H1 (cell line): ENCODE results near the gene FAT1. TPM values are rescaled to one million over a fixed set of nuclear protein-coding genes. Genes with fewer than 3 reads are reported as not detected.

Experiments
- CTCF ChIA-PET: fragments of 300-600 bp; sonication (Branson Sonifier 250); formaldehyde crosslinking; loops from one replicate; lab custom pipeline; 2021; ENCODE audit not compliant: partially characterized antibody; lab: Charles Lee
- POLR2A ChIA-PET: fragments of 300-600 bp; sonication (Branson Sonifier 250); formaldehyde crosslinking; loops from one replicate; lab custom pipeline; 2021; ENCODE audit warnings: inconsistent platforms; ENCODE audit not compliant: partially characterized antibody; lab: Charles Lee
- DNase-seq, 2 experiments: peaks; one replicate each; pipeline versions ENCODE4 v3.0.0 to v3.0.0-alpha.2; 2010 to 2022; ENCODE audit warnings: low spot score in 2 of 2, low read depth in 1 of 2, mixed read lengths in 1 of 2
- FAIRE-seq: peaks from 2 replicates; lab custom pipeline; 2011; peaks lifted over from hg19 to GRCh38; lab: Jason Lieb, UNC
- H2AFZ ChIP-seq: 2 replicates; pipeline ENCODE4 v1.8.1; 2012; ENCODE audit warnings: low read length, inconsistent platforms
- H2AK5ac ChIP-seq: 2 replicates; pipeline ENCODE4 v1.6.1; 2013; ENCODE audit warnings: low read depth, low read length
- H2BK120ac ChIP-seq: replicated peaks from 2 replicates; pipeline ENCODE3; 2013; ENCODE audit warnings: low read depth, low read length, inconsistent platforms
- H2BK12ac ChIP-seq: 2 replicates; pipeline ENCODE4 v1.6.1; 2013; ENCODE audit warnings: low read depth, low read length
- H2BK15ac ChIP-seq: 2 replicates; pipeline ENCODE4 v1.6.1; 2013; ENCODE audit warnings: low read length
- H2BK20ac ChIP-seq: 2 replicates; pipeline ENCODE4 v1.6.1; 2013; ENCODE audit warnings: low read length
- H2BK5ac ChIP-seq: 2 replicates; pipeline ENCODE4 v1.6.1; 2013; ENCODE audit warnings: low read depth, low read length
- H3K14ac ChIP-seq: 2 replicates; pipeline ENCODE4 v1.6.1; 2013; ENCODE audit warnings: inconsistent platforms; ENCODE audit not compliant: insufficient read length
- H3K18ac ChIP-seq: 2 replicates; pipeline ENCODE4 v1.6.1; 2013; ENCODE audit warnings: low read length; ENCODE audit errors: extremely low read depth
- H3K23ac ChIP-seq: 2 replicates; pipeline ENCODE4 v1.6.1; 2013; ENCODE audit warnings: inconsistent platforms; ENCODE audit not compliant: insufficient read length
- H3K23me2 ChIP-seq: 2 replicates; pipeline ENCODE4 v1.6.1; 2013; ENCODE audit warnings: low read depth, low read length
- H3K27ac ChIP-seq: 2 replicates; pipeline ENCODE4 v1.6.1; 2011; ENCODE audit warnings: low read depth, low read length, inconsistent platforms
- H3K27me3 ChIP-seq, 4 experiments: replicated peaks in 1 of 4; 1 replicate in 1 of 4; 2 replicates in 3 of 4; pipeline versions ENCODE4 v1.6.1 to v1.8.1; 2011 to 2013; ENCODE audit warnings: low read length in 3 of 4, mild to moderate bottlenecking in 3 of 4, inconsistent platforms in 2 of 4, mixed read lengths in 2 of 4, moderate library complexity in 1 of 4; ENCODE audit not compliant: control insufficient read depth in 3 of 4, insufficient read depth in 3 of 4; ENCODE audit errors: extremely low read depth in 1 of 4
- H3K36me3 ChIP-seq, 4 experiments: 2 replicates each; pipeline versions ENCODE4 v1.6.1 to v1.8.1; 2011 to 2013; ENCODE audit warnings: mild to moderate bottlenecking in 4 of 4, low read length in 3 of 4, moderate library complexity in 2 of 4, control low read depth in 1 of 4, inconsistent platforms in 1 of 4; ENCODE audit not compliant: insufficient read depth in 4 of 4, control insufficient read depth in 2 of 4
- H3K4ac ChIP-seq: replicated peaks from 2 replicates; pipeline ENCODE3; 2013; ENCODE audit warnings: low read length, low read depth, mixed read lengths, inconsistent platforms; ENCODE audit not compliant: insufficient read length
- H3K4me1 ChIP-seq, 4 experiments: replicated peaks in 1 of 4; 1 replicate in 1 of 4; 2 replicates in 3 of 4; pipeline versions ENCODE4 v1.6.1 to v1.8.1; 2011 to 2013; ENCODE audit warnings: low read length in 3 of 4, inconsistent platforms in 2 of 4, mixed read lengths in 1 of 4; ENCODE audit not compliant: insufficient read depth in 4 of 4, control insufficient read depth in 3 of 4
- H3K4me2 ChIP-seq, 2 experiments: 2 replicates each; pipeline versions ENCODE4 v1.6.1 to v1.8.1; 2011 to 2013; ENCODE audit warnings: low read depth in 2 of 2, low read length in 2 of 2, control low read depth in 1 of 2, inconsistent platforms in 1 of 2, mild to moderate bottlenecking in 1 of 2; ENCODE audit not compliant: insufficient read depth in 1 of 2
- H3K4me3 ChIP-seq, 4 experiments: fragments of 200-600, 300-600 bp in 1 of 4; sonication (generic), shearing (Covaris generic), sonication (Bioruptor Twin) in 1 of 4; 2 replicates each; pipeline versions ENCODE4 v1.5.1 to v1.8.1; 2011 to 2016; ENCODE audit warnings: low read length in 4 of 4, low read depth in 3 of 4, control low read depth in 2 of 4, inconsistent platforms in 2 of 4, mild to moderate bottlenecking in 2 of 4, mixed read lengths in 1 of 4, moderate library complexity in 1 of 4; ENCODE audit not compliant: insufficient read depth in 2 of 4; ENCODE audit errors: extremely low read depth in 1 of 4
- H3K56ac ChIP-seq: replicated peaks from 2 replicates; pipeline ENCODE3; 2013; ENCODE audit warnings: low read depth, mild to moderate bottlenecking, mixed read lengths, low read length, inconsistent platforms; ENCODE audit not compliant: insufficient read length
- H3K79me1 ChIP-seq: 2 replicates; pipeline ENCODE4 v1.6.1; 2013; ENCODE audit warnings: low read depth, low read length, control low read depth
- H3K79me2 ChIP-seq, 2 experiments: 2 replicates each; pipeline versions ENCODE4 v1.6.1 to v1.8.1; 2012 to 2013; ENCODE audit warnings: low read length in 2 of 2, mild to moderate bottlenecking in 2 of 2, inconsistent platforms in 1 of 2; ENCODE audit not compliant: insufficient read depth in 2 of 2, control insufficient read depth in 1 of 2
- H3K9ac ChIP-seq, 4 experiments: replicated peaks in 1 of 4; 1 replicate in 1 of 4; 2 replicates in 3 of 4; pipeline versions ENCODE4 v1.6.1 to v1.8.1; 2011 to 2013; ENCODE audit warnings: low read depth in 3 of 4, low read length in 3 of 4, control low read depth in 2 of 4, mild to moderate bottlenecking in 2 of 4, moderate library complexity in 2 of 4, inconsistent platforms in 1 of 4; ENCODE audit errors: extremely low read depth in 1 of 4
- H3K9me3 ChIP-seq, 2 experiments: 2 replicates each; pipeline versions ENCODE4 v1.6.1 to v1.8.1; 2012 to 2013; ENCODE audit warnings: mild to moderate bottlenecking in 2 of 2, moderate library complexity in 2 of 2, control low read depth in 1 of 2, inconsistent platforms in 1 of 2, low read depth in 1 of 2, low read length in 1 of 2, mixed read lengths in 1 of 2; ENCODE audit not compliant: insufficient read depth in 2 of 2
- H4K20me1 ChIP-seq, 2 experiments: replicated peaks in 1 of 2; 2 replicates each; pipeline versions ENCODE3 to v1.8.1; 2011 to 2013; ENCODE audit warnings: inconsistent platforms in 2 of 2, low read length in 2 of 2, mild to moderate bottlenecking in 1 of 2; ENCODE audit not compliant: insufficient read depth in 2 of 2, control insufficient read depth in 1 of 2
- H4K5ac ChIP-seq: 2 replicates; pipeline ENCODE4 v1.6.1; 2013; ENCODE audit warnings: low read length, low read depth, mixed read lengths, inconsistent platforms; ENCODE audit not compliant: insufficient read length
- H4K8ac ChIP-seq: 2 replicates; pipeline ENCODE4 v1.8.0; 2013; ENCODE audit warnings: mild to moderate bottlenecking, moderate library complexity, low read length, inconsistent platforms; ENCODE audit not compliant: insufficient read depth; ENCODE audit errors: extremely low read depth
- H4K91ac ChIP-seq: replicated peaks from 2 replicates; pipeline ENCODE3; 2013; ENCODE audit warnings: low read length, mixed read lengths, inconsistent platforms; ENCODE audit not compliant: insufficient read length
- HDAC2 ChIP-seq, 2 experiments: fragments of 300-600 bp in 1 of 2; sonication (generic) in 1 of 2; IDR thresholded peaks; 2 replicates each; pipeline ENCODE4 v1.6.1; 2011 to 2012; ENCODE audit warnings: low read depth in 2 of 2, low read length in 2 of 2, mild to moderate bottlenecking in 2 of 2, moderate library complexity in 2 of 2, borderline replicate concordance in 1 of 2, inconsistent platforms in 1 of 2
- HDAC6 ChIP-seq: IDR thresholded peaks from one replicate; pipeline ENCODE4 v1.7.1; 2012; ENCODE audit warnings: low read depth, mild to moderate bottlenecking, inconsistent platforms, low read length, moderate library complexity
- JUND ChIP-seq: IDR thresholded peaks from 2 replicates; pipeline ENCODE4 v1.6.1; 2011; ENCODE audit warnings: mild to moderate bottlenecking, improper control_type of control experiment, low read length
- PHF8 ChIP-seq: fragments of 200-600 bp; sonication (generic); conservative IDR thresholded peaks from 2 replicates; pipeline ENCODE4 v1.7.1; 2012; ENCODE audit warnings: low read depth, mild to moderate bottlenecking, inconsistent platforms, low read length, moderate library complexity
- SRF ChIP-seq: IDR thresholded peaks from 2 replicates; pipeline ENCODE4 v1.6.1; 2011; ENCODE audit warnings: mild to moderate bottlenecking, low read depth, low read length, moderate library complexity
- TBP ChIP-seq: IDR thresholded peaks from 2 replicates; pipeline ENCODE4 v1.6.1; 2011; ENCODE audit warnings: low read depth, low read length, improper control_type of control experiment
- ZNF274 ChIP-seq: IDR thresholded peaks from 2 replicates; pipeline ENCODE4 v1.7.0; 2012; ENCODE audit warnings: low read length, borderline replicate concordance; ENCODE audit errors: extremely low read depth
- WGBS, 2 experiments: shearing (Covaris generic) in 1 of 2; methylation state at CpG; one replicate each; pipeline versions ENCODE4 v1.1.6 to v1.1.7; 2013 to 2015; ENCODE audit warnings: low lambda C conversion rate in 2 of 2, mixed read lengths in 2 of 2, inconsistent platforms in 1 of 2, low coverage in 1 of 2, missing lambda C conversion rate in 1 of 2; ENCODE audit not compliant: insufficient replicate concordance in 2 of 2, insufficient coverage in 1 of 2, insufficient read length in 1 of 2; ENCODE audit errors: extremely low coverage in 1 of 2, missing lambda C conversion rate in 1 of 2; 5-methylcytosine and 5-hydroxymethylcytosine counted together
- polyA plus RNA-seq, 7 experiments: library from polyadenylated mRNA; depleted of rRNA in 3 of 7; stranded (reverse) in 5 of 7; unstranded in 2 of 7; fragments of >200 nt in 5 of 7; fragments of 200-250 nt in 2 of 7; gene quantifications; 1 replicate in 5 of 7; 2 replicates in 1 of 7; 4 replicates in 1 of 7; pipeline versions ENCODE4 v1.2.1 to v1.2.3, GENCODE V29; 2011 to 2013; ENCODE audit warnings: missing spikeins in 2 of 7, mixed read lengths in 2 of 7
- total RNA-seq: library from RNA; stranded (reverse); fragmentation: NEBNext Ultra II Directional; extraction: Animal tissue kit (Norgen Biotek cat#: 25700); gene quantifications from 2 replicates; pipeline ENCODE4 v1.2.1, GENCODE V29; 2021

FAT1 gene
- total and polyA plus RNA-seq, 2 of the 8 experiments (the other 6 are each of a cell fraction or from before 2014, with no cell fraction given): 94.4 to 137 TPM

DNA sequence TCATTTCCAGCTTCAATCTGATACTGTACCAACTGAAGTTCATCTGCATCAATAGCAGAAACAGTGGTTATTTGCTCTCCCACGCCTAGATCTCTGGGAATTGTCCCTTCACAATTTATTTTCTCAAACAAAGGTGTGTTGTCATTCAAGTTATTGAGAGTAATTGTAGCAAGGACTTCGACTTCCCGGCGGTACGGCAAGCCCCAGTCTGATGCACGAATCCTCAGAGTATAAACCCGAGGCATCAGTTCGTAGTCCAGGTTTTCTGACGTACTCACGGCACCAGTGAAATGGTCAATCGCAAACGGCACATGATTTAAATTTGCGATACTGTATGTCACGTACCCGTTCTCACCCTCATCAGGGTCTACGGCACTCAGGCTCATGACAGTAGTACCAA lies 15.7 kb downstream of the FAT1 start:
- POLR2A ChIA-PET: interaction anchor here (1.1 kb wide), 1 partner anchor 20 kb away, joined by 3 read pairs; no protein-coding TSS in a partner anchor
- Histone ChIP-seq H3K79me1 (peaks cover 14% of the 10 kb centered on the region), H2BK20ac (no peak overlapping the region), H2AK5ac (no peak overlapping the region), H3K79me2 (peaks cover 30 to 99% of the 10 kb centered on the region in 2 experiments), H3K27me3 (no peaks in the 10 kb centered on the region), H3K9ac (no peak overlapping the region), H4K91ac (no peak overlapping the region), H3K4ac (no peak overlapping the region), H2BK5ac (no peak overlapping the region), H4K20me1 (peaks cover 13 to 48% of the 10 kb centered on the region in 2 experiments), H3K23me2 (no peaks in the 10 kb centered on the region), H2BK12ac (no peak overlapping the region), H2BK120ac (no peak overlapping the region), H4K8ac (no peak overlapping the region), H3K23ac (no peak overlapping the region), H4K5ac (no peak overlapping the region), H3K56ac (no peak overlapping the region), H3K9me3 (no peaks in the 10 kb centered on the region), H2AFZ (no peak overlapping the region), H3K27ac (no peak overlapping the region), H3K36me3 (peaks cover 28 to 61% (median 41%) of the 10 kb centered on the region in 4 experiments), H3K4me3 (no peak overlapping the region), H2BK15ac (no peak overlapping the region), H3K4me1 (peaks cover 0 to 11% (median 3%) of the 10 kb centered on the region in 4 experiments; a peak in 4 of 7 replicates), H3K14ac (no peak overlapping the region), H3K18ac (no peak overlapping the region), H3K4me2 (no peak overlapping the region)
- no peak for FAIRE-seq
- DNase-seq: no peak
- no peak for TF ChIP-seq HDAC6
- TF ChIP-seq SRF: no peak
- no peak for TF ChIP-seq PHF8
- TF ChIP-seq HDAC2 (IDR thresholded peaks at IDR 0.05; ENCODE audit: borderline replicate concordance in 1 of 2, low read depth in 2 of 2, low read length in 2 of 2): no peak
- no peak for TF ChIP-seq ZNF274
- TF ChIP-seq TBP: no peak
- no peak for TF ChIP-seq JUND
- 88% methylated on average over 16 of the region's 16 CpGs; no CpG with 5 or more reads in 1 of the 2 experiments for WGBS, 2 experiments
- CTCF ChIA-PET: interaction anchor here (1.8 kb wide), 1 partner anchor 11 kb away, joined by 5 read pairs; no protein-coding TSS in a partner anchor
